ENCODE data around the gene CD80. TPM values are rescaled to one million over a fixed set of nuclear protein-coding genes. Genes with fewer than 3 reads are reported as not detected.

Gene CD80
- total and polyA plus RNA-seq, 2 of the 8 experiments (the other 6 are each of a cell fraction or from before 2014, with no cell fraction given), result 0.11 TPM; not detected in 1

DNA sequence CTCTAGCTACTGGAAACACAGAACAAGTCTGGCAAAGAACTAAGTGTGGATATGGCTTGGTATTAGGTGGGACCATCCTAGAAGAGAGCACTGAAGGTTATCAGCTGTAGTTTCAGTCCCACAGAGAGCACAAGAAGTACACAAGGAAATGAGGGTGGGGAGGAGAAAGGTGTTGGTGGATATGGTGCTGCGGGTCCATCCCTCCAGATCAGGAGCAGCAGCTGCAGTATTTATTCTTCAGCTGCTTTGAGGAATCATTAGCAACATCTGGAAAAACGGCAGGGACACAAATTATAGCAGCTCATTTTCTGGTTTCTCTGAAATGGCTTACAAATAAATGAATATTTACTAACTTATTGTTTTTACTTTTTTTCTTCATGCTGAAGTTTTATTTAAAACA lies 29.0 kb downstream of the CD80 start:
- FAIRE-seq (no peak), DNase-seq (ENCODE audit: low read depth in 1 of 2, low spot score in 2 of 2) (no peak)
- H4K91ac ChIP-seq (replicated peaks; ENCODE audit: insufficient read length, low read length), result no peak overlapping the region
- no peaks in the 10 kb centered on the region for H3K79me2 ChIP-seq (ENCODE audit: control insufficient read depth in 1 of 2, insufficient read depth in 2 of 2, low read length in 2 of 2)
- no peaks in the 10 kb centered on the region for H3K27me3 ChIP-seq (replicated peaks in 1 of 4; ENCODE audit: control insufficient read depth in 3 of 4, extremely low read depth in 1 of 4, insufficient read depth in 3 of 4, low read length in 3 of 4)
- H3K23ac ChIP-seq (ENCODE audit: insufficient read length), result no peak overlapping the region
- no peak overlapping the region for H2BK5ac ChIP-seq (ENCODE audit: low read depth, low read length)
- 83% methylated on average over 2 of the region's 2 CpGs; no CpG with 5 or more reads in 1 of the 2 experiments for WGBS, 2 experiments (ENCODE audit: extremely low coverage in 1 of 2, insufficient coverage in 1 of 2, insufficient read length in 1 of 2, insufficient replicate concordance in 2 of 2, low coverage in 1 of 2, low lambda C conversion rate in 2 of 2, missing lambda C conversion rate in 1 of 2)
- TF ChIP-seq BCL11A (IDR thresholded peaks at IDR 0.05; ENCODE audit: low read depth in 2 of 2, low read length in 2 of 2) (no peak), TAF7 (optimal IDR thresholded peaks at IDR 0.05; ENCODE audit: borderline replicate concordance, low read depth, low read length) (no peak), TCF12 (IDR thresholded peaks at IDR 0.05; ENCODE audit: low read depth, low read length) (no peak), JUND (IDR thresholded peaks at IDR 0.05; ENCODE audit: low read length) (no peak), ZNF274 (IDR thresholded peaks at IDR 0.05; ENCODE audit: borderline replicate concordance, extremely low read depth, low read length) (no peak), TEAD4 (IDR thresholded peaks at IDR 0.05; ENCODE audit: low read depth, low read length) (no peak), MAFK (IDR thresholded peaks at IDR 0.05; ENCODE audit: low read depth, low read length) (no peak), SIN3A (conservative IDR thresholded peaks at IDR 0.05 in 1 of 2, IDR thresholded peaks at IDR 0.05 in 1 of 2; ENCODE audit: low read depth in 1 of 2, low read length in 2 of 2) (no peak), JUN (IDR thresholded peaks at IDR 0.05; ENCODE audit: low read depth, low read length) (no peak), EP300 (IDR thresholded peaks at IDR 0.05; ENCODE audit: borderline replicate concordance in 1 of 2, low read depth in 2 of 2, low read length in 2 of 2) (no peak), HDAC6 (IDR thresholded peaks at IDR 0.05; ENCODE audit: low read depth, low read length) (no peak)
- TF ChIP-seq, protein P1, sequence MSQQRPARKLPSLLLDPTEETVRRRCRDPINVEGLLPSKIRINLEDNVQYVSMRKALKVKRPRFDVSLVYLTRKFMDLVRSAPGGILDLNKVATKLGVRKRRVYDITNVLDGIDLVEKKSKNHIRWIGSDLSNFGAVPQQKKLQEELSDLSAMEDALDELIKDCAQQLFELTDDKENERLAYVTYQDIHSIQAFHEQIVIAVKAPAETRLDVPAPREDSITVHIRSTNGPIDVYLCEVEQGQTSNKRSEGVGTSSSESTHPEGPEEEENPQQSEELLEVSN (IDR thresholded peaks at IDR 0.05), result no peak
- no peaks in the 10 kb centered on the region for H3K9me3 ChIP-seq (ENCODE audit: insufficient read depth in 2 of 2, low read depth in 1 of 2, low read length in 1 of 2)
- H4K5ac ChIP-seq (ENCODE audit: insufficient read length, low read depth, low read length), result no peak overlapping the region
- no peak overlapping the region for H2BK120ac ChIP-seq (replicated peaks; ENCODE audit: low read depth, low read length)
- no peak overlapping the region for H3K14ac ChIP-seq (ENCODE audit: insufficient read length)
- no peaks in the 10 kb centered on the region for H3K79me1 ChIP-seq (ENCODE audit: low read depth, low read length)
- no peak overlapping the region for H2BK12ac ChIP-seq (ENCODE audit: low read depth, low read length)
- no peak overlapping the region for H2AFZ ChIP-seq (ENCODE audit: low read length)
- H3K9ac ChIP-seq (replicated peaks in 1 of 4; ENCODE audit: extremely low read depth in 1 of 4, low read depth in 3 of 4, low read length in 3 of 4), result no peak overlapping the region
- no peak overlapping the region for H3K18ac ChIP-seq (ENCODE audit: extremely low read depth, low read length)
- H3K4ac ChIP-seq (replicated peaks; ENCODE audit: insufficient read length, low read depth, low read length), result no peak overlapping the region
- POLR2A ChIA-PET (ENCODE audit: partially characterized antibody), result interaction anchor here (0.8 to 1.2 kb wide), 2 partner anchors 9 to 13 kb away, joined by 3 to 4 read pairs; no protein-coding TSS in a partner anchor
- H3K27ac ChIP-seq (ENCODE audit: low read depth, low read length), result no peak overlapping the region
- CTCF ChIA-PET (ENCODE audit: partially characterized antibody), result interaction anchor here (0.7 to 1.4 kb wide), 3 partner anchors 9 to 29 kb away, joined by 3 to 6 read pairs (median 4); partner anchors contain the start of gene CD80
- H4K20me1 ChIP-seq (replicated peaks in 1 of 2; ENCODE audit: control insufficient read depth in 1 of 2, insufficient read depth in 2 of 2, low read length in 2 of 2), result no peaks in the 10 kb centered on the region
- H3K4me2 ChIP-seq (ENCODE audit: insufficient read depth in 1 of 2, low read depth in 2 of 2, low read length in 2 of 2), result no peak overlapping the region
- no peak overlapping the region for H4K8ac ChIP-seq (ENCODE audit: extremely low read depth, insufficient read depth, low read length)
- no peak overlapping the region for H2BK20ac ChIP-seq (ENCODE audit: low read length)
- H3K4me1 ChIP-seq (replicated peaks in 1 of 4; ENCODE audit: control insufficient read depth in 3 of 4, insufficient read depth in 4 of 4, low read length in 3 of 4), result peaks cover 0 to under 1% (median 0%) of the 10 kb centered on the region in 4 experiments; a peak in 2 of 7 replicates
- H3K56ac ChIP-seq (replicated peaks; ENCODE audit: insufficient read length, low read depth, low read length), result no peak overlapping the region
- no peaks in the 10 kb centered on the region for H3K23me2 ChIP-seq (ENCODE audit: low read depth, low read length)
- no peak overlapping the region for H3K4me3 ChIP-seq (ENCODE audit: extremely low read depth in 1 of 4, insufficient read depth in 2 of 4, low read depth in 3 of 4, low read length in 4 of 4)
- no peak overlapping the region for H2AK5ac ChIP-seq (ENCODE audit: low read depth, low read length)
- no peaks in the 10 kb centered on the region for H3K36me3 ChIP-seq (ENCODE audit: control insufficient read depth in 2 of 4, insufficient read depth in 4 of 4, low read length in 3 of 4)
- H2BK15ac ChIP-seq (ENCODE audit: low read length), result no peak overlapping the region
